K562 (cell line): ENCODE results near the gene CLTRN. TPM values are rescaled to one million over a fixed set of nuclear protein-coding genes. Genes with fewer than 3 reads are reported as not detected.

Experiments
- ATAC-seq: fragments of 200-7000 bp; cut with Tn5 transposase; 3 replicates; pipeline ENCODE4 v1.9.1; 2020; ENCODE audit warnings: moderate library complexity
- BruUV-seq: library from RNA; stranded (reverse); fragments of 400-500 nt; replicated peaks from 2 replicates; lab custom pipeline; 2021; lab: Mats Ljungman, UMichigan
- CTCF ChIA-PET: fragments of 300-600 bp; formaldehyde crosslinking; extraction: SDS; loops from one replicate; lab custom pipeline; 2021; ENCODE audit warnings: low intra/inter-chr PET ratio; lab: Yijun Ruan, JAX
- POLR2A ChIA-PET: fragments of 300-600, 350-650 bp; sonication (Branson Sonifier 250); formaldehyde crosslinking; extraction: SDS; loops from one replicate; lab custom pipeline; 2021; ENCODE audit warnings: antibody characterized with exemption, inconsistent platforms; lab: Yijun Ruan, JAX
- DNase-seq, 4 experiments: peaks; one replicate each; pipeline versions ENCODE4 v3.0.0 to v3.0.0-alpha.2; 2011 to 2018; ENCODE audit warnings: low spot score in 3 of 4, mixed read lengths in 3 of 4; ENCODE audit errors: extremely low read depth in 1 of 4
- FAIRE-seq: peaks from 2 replicates; lab custom pipeline; 2011; peaks lifted over from hg19 to GRCh38; lab: Jason Lieb, UNC
- H2AFZ ChIP-seq: 2 replicates; pipeline ENCODE4 v1.6.0; 2011; ENCODE audit warnings: low read depth, low read length, control low read depth, inconsistent platforms
- H3K27ac ChIP-seq: fragments of 200-600 bp; 3 replicates; pipeline ENCODE4 v1.8.0; 2011; ENCODE audit warnings: low read depth, mild to moderate bottlenecking, control low read depth, inconsistent platforms, low read length, moderate library complexity, mixed read lengths; ENCODE audit errors: extremely low read depth
- H3K27me3 ChIP-seq, 2 experiments: fragments of 300-600 bp in 1 of 2; 2 replicates in 1 of 2; 3 replicates in 1 of 2; pipeline versions ENCODE4 v1.6.0 to v1.8.0; 2011; ENCODE audit warnings: inconsistent platforms in 2 of 2, low read length in 2 of 2, mild to moderate bottlenecking in 1 of 2, mixed read lengths in 1 of 2, moderate library complexity in 1 of 2; ENCODE audit not compliant: control insufficient read depth in 2 of 2, insufficient read depth in 2 of 2
- H3K36me3 ChIP-seq: fragments of 300-600 bp; 3 replicates; pipeline ENCODE4 v1.8.0; 2011; ENCODE audit warnings: mild to moderate bottlenecking, low read length, inconsistent platforms; ENCODE audit not compliant: control insufficient read depth, insufficient read depth
- H3K4me1 ChIP-seq, 2 experiments: fragments of 200-600 bp in 1 of 2; replicated peaks in 1 of 2; 2 replicates in 1 of 2; 3 replicates in 1 of 2; pipeline versions ENCODE4 v1.5.1 to v1.8.0; 2011; ENCODE audit warnings: inconsistent platforms in 2 of 2, low read length in 2 of 2, mild to moderate bottlenecking in 1 of 2, mixed read lengths in 1 of 2, moderate library complexity in 1 of 2; ENCODE audit not compliant: control insufficient read depth in 2 of 2, insufficient read depth in 2 of 2
- H3K4me2 ChIP-seq: 2 replicates; pipeline ENCODE4 v1.6.1; 2011; ENCODE audit warnings: low read length, control low read depth, inconsistent platforms, mixed read lengths; ENCODE audit not compliant: insufficient read depth
- H3K4me3 ChIP-seq: fragments of 200-600 bp; sonication (generic), shearing (Covaris generic); 2 replicates; pipeline ENCODE4 v1.5.1; 2016; ENCODE audit warnings: control low read depth, inconsistent platforms
- H3K79me2 ChIP-seq: fragments of 200-600 bp; 3 replicates; pipeline ENCODE4 v1.8.0; 2011; ENCODE audit warnings: low read length, inconsistent platforms; ENCODE audit not compliant: control insufficient read depth, insufficient read depth
- H3K9ac ChIP-seq, 2 experiments: 2 replicates each; pipeline versions ENCODE4 v1.6.0 to v1.6.1; 2011; ENCODE audit warnings: low read depth in 2 of 2, low read length in 2 of 2, control low read depth in 1 of 2, inconsistent platforms in 1 of 2, mild to moderate bottlenecking in 1 of 2, mixed read lengths in 1 of 2; ENCODE audit not compliant: insufficient read depth in 1 of 2
- H3K9me1 ChIP-seq: one replicate; pipeline ENCODE4 v1.6.0; 2011; ENCODE audit warnings: inconsistent platforms, mild to moderate bottlenecking, low read length, moderate library complexity; ENCODE audit not compliant: control insufficient read depth, insufficient read depth
- H3K9me3 ChIP-seq: replicated peaks from 2 replicates; pipeline ENCODE4 v1.5.1; 2011; ENCODE audit warnings: low read depth, low read length, inconsistent platforms; ENCODE audit not compliant: control insufficient read depth, insufficient read depth
- H4K20me1 ChIP-seq: replicated peaks from 2 replicates; pipeline ENCODE4 v1.6.1; 2011; ENCODE audit warnings: low read length, inconsistent platforms, mixed read lengths; ENCODE audit not compliant: control insufficient read depth, insufficient read depth
- ARID4B ChIP-seq: sonication (generic); formaldehyde crosslinking; IDR thresholded peaks from 2 replicates; pipeline ENCODE4 v1.8.0; 2022; ENCODE audit warnings: mild to moderate bottlenecking, missing genetic modification reagents
- CLOCK ChIP-seq: fragments of 250-450 bp; sonication (Bioruptor Pico); IDR thresholded peaks from 2 replicates; pipeline ENCODE4 v1.4.0; 2020; ENCODE audit warnings: mild to moderate bottlenecking, moderate library complexity, borderline replicate concordance
- FOSL1 ChIP-seq: fragments of 200-800 bp; sonication (Bioruptor generic); conservative IDR thresholded peaks from 2 replicates; pipeline ENCODE4 v1.6.1; 2016; ENCODE audit warnings: missing genetic modification characterization, missing compliant biosample characterization
- HDAC2 ChIP-seq: fragments of 450-650 bp; IDR thresholded peaks from 2 replicates; pipeline ENCODE4 v1.6.1; 2016; ENCODE audit warnings: mild to moderate bottlenecking
- MYBL2 ChIP-seq, 2 experiments: fragments of 450-650 bp in 1 of 2; sonication (generic) in 1 of 2; formaldehyde crosslinking in 1 of 2; IDR thresholded peaks; 2 replicates each; pipeline versions ENCODE4 v1.6.1 to v1.8.1; 2017 to 2022; ENCODE audit warnings: borderline replicate concordance in 1 of 2, inconsistent platforms in 1 of 2, low read depth in 1 of 2, mild to moderate bottlenecking in 1 of 2, missing genetic modification reagents in 1 of 2, moderate library complexity in 1 of 2
- NEUROD1 ChIP-seq: fragments of 150-350 bp; IDR thresholded peaks from 2 replicates; pipeline ENCODE4 v1.6.1; 2014; ENCODE audit warnings: borderline replicate concordance, low read length, low read depth; ENCODE audit not compliant: partially characterized antibody
- PHF20 ChIP-seq: fragments of 450-650 bp; IDR thresholded peaks from 2 replicates; pipeline ENCODE4 v1.6.1; 2018; ENCODE audit not compliant: partially characterized antibody
- RNF2 ChIP-seq: sonication (generic); IDR thresholded peaks from 2 replicates; pipeline ENCODE4 v1.6.1; 2016
- SFPQ ChIP-seq: fragments of 200-400 bp; formaldehyde crosslinking; IDR thresholded peaks from 2 replicates; pipeline ENCODE4 v1.6.1; 2017; ENCODE audit warnings: mild to moderate bottlenecking, low read depth, low read length, moderate library complexity
- STAT5B ChIP-seq: fragments of 250-450 bp; sonication (Bioruptor Pico); IDR thresholded peaks from 2 replicates; pipeline ENCODE4 v1.8.0; 2021; ENCODE audit warnings: mild to moderate bottlenecking, inconsistent platforms
- ZNF696 ChIP-seq: fragments of 250-450 bp; sonication (Bioruptor Pico); conservative IDR thresholded peaks from 2 replicates; pipeline ENCODE4 v1.4.0; 2020; ENCODE audit warnings: mild to moderate bottlenecking, moderate library complexity
- ZNF764 ChIP-seq: fragments of 250-450 bp; sonication (Bioruptor Pico); IDR thresholded peaks from 2 replicates; pipeline ENCODE4 v1.4.0; 2020; ENCODE audit warnings: low read depth, mild to moderate bottlenecking, moderate library complexity
- WGBS: fragments of 100-300 bp; shearing (Covaris generic); methylation state at CpG from one replicate; pipeline ENCODE4 v1.1.6; 2016; ENCODE audit warnings: low coverage, mixed read lengths; ENCODE audit not compliant: insufficient coverage; ENCODE audit errors: missing lambda C conversion rate; 5-methylcytosine and 5-hydroxymethylcytosine counted together
- in situ Hi-C: fragments of 300-500 bp; cut with MboI; formaldehyde crosslinking; loops from 4 replicates; pipeline ENCODE4 v1.15.0; 2018; ENCODE audit warnings: inconsistent platforms, mixed read lengths
- intact Hi-C: fragments of 100-400 bp; cut with micrococcal nuclease; formaldehyde crosslinking; loops from 2 replicates; pipeline ENCODE4 v1.14.2; 2022
- polyA plus RNA-seq, 8 experiments: library from polyadenylated mRNA; depleted of rRNA in 4 of 8; stranded (reverse) in 5 of 8; unstranded in 3 of 8; fragments of >200 nt; fragmentation: Nextera tagmentation in 2 of 8; fragmentation: Illumina TruSeq in 1 of 8; extraction: Ambion mirVana in 2 of 8; extraction: Trizol in 1 of 8; gene quantifications; 2 replicates each; pipeline versions ENCODE4 v1.2.1 to v1.2.3, GENCODE V29; 2011 to 2014; ENCODE audit warnings: inconsistent platforms in 1 of 8, missing spikeins in 1 of 8
- total RNA-seq, 7 experiments: library from RNA; depleted of rRNA in 6 of 7; stranded (reverse); fragments of >200 nt in 6 of 7; fragmentation: Illumina TruSeq in 2 of 7; extraction: Trizol in 2 of 7; gene quantifications; 2 replicates each; pipeline versions ENCODE4 v1.2.1 to v1.2.3, GENCODE V29; 2011 to 2021; ENCODE audit warnings: low replicate concordance in 1 of 7

The CLTRN gene
- total and polyA plus RNA-seq, 9 of the 15 experiments (the other 6 are each of a cell fraction or from before 2014, with no cell fraction given) = 0.11 to 0.36 (median 0.18) TPM; not detected in 2

- ChIA-PET POLR2A (no interaction called here), CTCF (no interaction called here)
- ATAC-seq (no peak), DNase-seq (no peak), FAIRE-seq (no peak)
- Histone ChIP-seq H3K79me2 (peaks cover 52% of the 10 kb centered on the region), H4K20me1 (0 out of 2 replicates have a peak, but pooled peaks cover 10% of the 10 kb centered on the region), H3K9me3 (no peaks in the 10 kb centered on the region), H3K36me3 (peaks cover 34% of the 10 kb centered on the region), H3K27me3 (no peaks in the 10 kb centered on the region), H3K4me1 (peaks cover 0 to 9% of the 10 kb centered on the region in 2 experiments; a peak in 1 of 5 replicates), H3K4me3 (no peak overlapping the region), H3K4me2 (peak overlapping the region; percentile 99), H3K9me1 (peaks cover 3% of the 10 kb centered on the region), H2AFZ (no peak overlapping the region), H3K9ac (peak overlapping the region in 1 of 2 experiments; percentile 97; a peak in 1 of 4 replicates), H3K27ac (no peak overlapping the region)
- BruUV-seq = no TSS peak
- in situ Hi-C loops (no loop called here), intact Hi-C loops (no loop called here)
- 75% methylated on average over 2 of the region's 2 CpGs for WGBS
- TF ChIP-seq NEUROD1 = no peak
- no peak for TF ChIP-seq PHF20
- no peak for TF ChIP-seq HDAC2
- no peak for TF ChIP-seq ZNF696 (CRISPR knock-in tag)
- no peak for TF ChIP-seq ZNF764 (CRISPR knock-in tag)
- no peak for TF ChIP-seq ARID4B (CRISPR knock-in tag)
- TF ChIP-seq STAT5B = no peak
- no peak for TF ChIP-seq FOSL1
- no peak for TF ChIP-seq MYBL2 (IDR thresholded peaks at IDR 0.05; ENCODE audit: low read depth)
- no peak for TF ChIP-seq MYBL2 (CRISPR knock-in tag; IDR thresholded peaks at IDR 0.05; ENCODE audit: borderline replicate concordance)
- no peak for TF ChIP-seq SFPQ
- no peak for TF ChIP-seq CLOCK
- TF ChIP-seq RNF2 = no peak
These were observed 12.3 kb upstream of the CLTRN start for GRCh38 chrX:15676886-15677285.
